Tibial nerve (tissue), 4 donors: ENCODE data around the gene OBSCN.

Experiments
- CTCF ChIP-seq, 5 experiments: fragments of 200-600 bp in 3 of 5; fragments of 450-650 bp in 2 of 5; sonication (generic) in 3 of 5; IDR thresholded peaks; one replicate each; pipeline ENCODE4 v1.5.1; 2016 to 2019; ENCODE audit warnings: antibody characterized with exemption in 5 of 5, mild to moderate bottlenecking in 3 of 5, moderate library complexity in 2 of 5
- EP300 ChIP-seq, 2 donors: sonication (generic); formaldehyde crosslinking; IDR thresholded peaks; one replicate each; pipeline ENCODE4 v1.6.1; 2017; ENCODE audit warnings: antibody characterized with exemption in 2 of 2, mild to moderate bottlenecking in 1 of 2

DNA sequence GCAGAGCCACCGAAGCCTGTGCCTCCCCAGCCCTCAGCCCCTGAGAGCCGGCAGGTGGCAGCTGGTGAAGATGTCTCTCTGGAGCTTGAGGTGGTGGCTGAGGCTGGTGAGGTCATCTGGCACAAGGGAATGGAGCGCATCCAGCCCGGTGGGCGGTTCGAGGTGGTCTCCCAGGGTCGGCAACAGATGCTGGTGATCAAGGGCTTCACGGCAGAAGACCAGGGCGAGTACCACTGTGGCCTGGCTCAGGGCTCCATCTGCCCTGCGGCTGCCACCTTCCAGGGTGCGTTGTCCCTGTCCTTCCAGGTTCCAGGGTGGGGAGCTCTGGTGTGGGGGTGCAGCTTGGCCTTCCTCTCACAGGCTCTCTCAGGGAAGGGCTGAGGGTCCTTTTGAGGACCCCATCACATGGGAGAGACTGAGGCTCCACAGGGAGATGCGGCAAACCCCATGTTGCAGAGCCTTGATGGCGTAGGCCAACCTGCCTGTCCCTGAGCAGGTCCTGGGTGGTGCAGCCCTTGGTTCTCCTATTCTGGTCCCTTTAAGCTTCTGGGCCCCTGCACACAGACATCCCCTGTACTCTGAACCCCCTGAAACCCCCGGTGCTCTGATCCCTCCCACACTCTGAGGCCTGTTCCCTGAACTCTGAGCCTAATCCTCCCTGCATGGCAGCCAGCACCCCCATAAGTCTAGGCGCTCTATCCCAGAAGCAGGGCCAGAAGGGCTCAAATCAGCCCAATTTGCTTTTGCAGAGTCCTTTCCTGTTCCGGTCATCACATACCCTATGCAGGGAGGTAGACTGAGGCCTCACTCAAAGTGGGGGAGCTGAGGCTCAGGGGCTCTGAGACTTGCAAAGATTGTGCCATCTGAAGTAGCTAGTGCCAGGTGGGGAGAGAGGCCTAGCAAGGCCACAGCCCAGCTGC is 110.3 kb downstream of the OBSCN start:
- no peak for TF ChIP-seq CTCF (IDR thresholded peaks at IDR 0.05)
- TF ChIP-seq EP300 (IDR thresholded peaks at IDR 0.05) = no peak
